Gastrocnemius medialis (tissue), 4 donors: Measurements from ENCODE around the gene C20orf204.

Source experiments
- CTCF ChIP-seq, 5 experiments: fragments of 450-650 bp in 3 of 5; fragments of 200-600 bp in 2 of 5; sonication (generic) in 2 of 5; IDR thresholded peaks in 4 of 5; conservative IDR thresholded peaks in 1 of 5; 1 replicate in 4 of 5; 2 replicates in 1 of 5; pipeline ENCODE4 v1.5.1; 2016 to 2019; ENCODE audit warnings: antibody characterized with exemption in 5 of 5, mild to moderate bottlenecking in 3 of 5, moderate library complexity in 3 of 5
- POLR2A ChIP-seq, 2 donors: fragments of 450-650 bp; IDR thresholded peaks; one replicate each; pipeline ENCODE4 v1.6.1; 2017; ENCODE audit warnings: antibody characterized with exemption in 2 of 2, mild to moderate bottlenecking in 2 of 2, moderate library complexity in 2 of 2

GRCh38 chr20:64047968-64048401 lies 12.0 kb downstream of the C20orf204 start:
- TF ChIP-seq POLR2A (IDR thresholded peaks at IDR 0.05) (no peak), CTCF (IDR thresholded peaks at IDR 0.05 in 4 of 5, conservative IDR thresholded peaks at IDR 0.05 in 1 of 5) (no peak)
